GM12878 (cell line): ENCODE results near the gene UBXN6. TPM values are rescaled to one million over a fixed set of nuclear protein-coding genes. Genes with fewer than 3 reads are reported as not detected.

Source experiments
- ATAC-seq: fragments of 200-7000 bp; cut with Tn5 transposase; 3 replicates; pipeline ENCODE4 v1.9.1; 2020; ENCODE audit warnings: mild to moderate bottlenecking, moderate library complexity
- BruUV-seq: library from RNA; stranded (reverse); fragments of 400-500 nt; replicated peaks from 2 replicates; lab custom pipeline; 2021; lab: Mats Ljungman, UMichigan
- CTCF ChIA-PET: fragments of 300-600 bp; sonication (Branson Sonifier 250); formaldehyde crosslinking; extraction: SDS; loops from one replicate; lab custom pipeline; 2021; ENCODE audit warnings: inconsistent platforms; lab: Yijun Ruan, JAX
- POLR2A ChIA-PET: fragments of 350-600 bp; formaldehyde crosslinking; extraction: SDS; loops from one replicate; lab custom pipeline; 2021; ENCODE audit warnings: inconsistent platforms; lab: Charles Lee
- RAD21 ChIA-PET: fragments of 300-600 bp; sonication (Branson Sonifier 250); formaldehyde crosslinking; loops from one replicate; lab custom pipeline; 2023; ENCODE audit warnings: antibody characterized with exemption; ENCODE audit not compliant: unreplicated experiment; lab: Charles Lee
- SMC1A ChIA-PET: fragments of 300-600 bp; sonication (Branson Sonifier 250); formaldehyde crosslinking; loops from one replicate; lab custom pipeline; 2023; ENCODE audit not compliant: unreplicated experiment, uncharacterized antibody; lab: Charles Lee
- DNase-seq: peaks from one replicate; pipeline ENCODE4 v3.0.0-alpha.2; 2011; ENCODE audit warnings: low read depth, low spot score
- FAIRE-seq: peaks from 3 replicates; lab custom pipeline; 2011; peaks lifted over from hg19 to GRCh38; lab: Jason Lieb, UNC
- H2AFZ ChIP-seq: 2 replicates; pipeline ENCODE4 v1.6.0; 2011; ENCODE audit warnings: low read depth, low read length, control low read depth; ENCODE audit not compliant: control insufficient read depth
- H3K27ac ChIP-seq: 2 replicates; pipeline ENCODE4 v1.5.1; 2011; ENCODE audit warnings: control low read depth; ENCODE audit not compliant: control insufficient read depth, insufficient read depth
- H3K27me3 ChIP-seq, 2 experiments: replicated peaks in 1 of 2; 2 replicates each; pipeline versions ENCODE4 v1.6.0 to v1.6.1; 2011; ENCODE audit warnings: low read length in 1 of 2; ENCODE audit not compliant: control insufficient read depth in 2 of 2, insufficient read depth in 2 of 2
- H3K36me3 ChIP-seq, 2 experiments: 2 replicates each; pipeline ENCODE4 v1.5.1; 2011; ENCODE audit warnings: low read length in 1 of 2; ENCODE audit not compliant: control insufficient read depth in 2 of 2, insufficient read depth in 2 of 2
- H3K4me1 ChIP-seq: 2 replicates; pipeline ENCODE4 v1.6.1; 2011; ENCODE audit warnings: mild to moderate bottlenecking, low read length, moderate library complexity, mixed read lengths; ENCODE audit not compliant: control insufficient read depth, insufficient read depth
- H3K4me2 ChIP-seq: 2 replicates; pipeline ENCODE4 v1.6.0; 2011; ENCODE audit warnings: control low read depth; ENCODE audit not compliant: control insufficient read depth, insufficient read depth
- H3K4me3 ChIP-seq: fragments of 200-600 bp; sonication (generic); 2 replicates; pipeline ENCODE4 v1.5.1; 2016
- H3K79me2 ChIP-seq: 2 replicates; pipeline ENCODE4 v1.6.0; 2011; ENCODE audit warnings: low read length; ENCODE audit not compliant: control insufficient read depth, insufficient read depth
- H3K9ac ChIP-seq: 2 replicates; pipeline ENCODE4 v1.8.0; 2011; ENCODE audit warnings: low read length, control low read depth, mixed read lengths; ENCODE audit not compliant: control insufficient read depth, insufficient read depth
- H3K9me3 ChIP-seq: replicated peaks from 3 replicates; pipeline ENCODE4 v1.5.1; 2011; ENCODE audit warnings: mild to moderate bottlenecking, low read length; ENCODE audit not compliant: control insufficient read depth, insufficient read depth
- H4K20me1 ChIP-seq: 2 replicates; pipeline ENCODE4 v1.6.0; 2011; ENCODE audit not compliant: control insufficient read depth, insufficient read depth
- ASH2L ChIP-seq: fragments of 300-600, 200-600 bp; sonication (generic); IDR thresholded peaks from 2 replicates; pipeline ENCODE4 v1.6.1; 2017; ENCODE audit warnings: low read depth, mild to moderate bottlenecking, borderline replicate concordance
- BCL3 ChIP-seq: IDR thresholded peaks from 2 replicates; pipeline ENCODE4 v1.6.1; 2011; ENCODE audit warnings: borderline replicate concordance, low read depth, mild to moderate bottlenecking, moderate library complexity, low read length; ENCODE audit not compliant: insufficient read depth, poor library complexity, severe bottlenecking
- BMI1 ChIP-seq: fragments of 450-650 bp; IDR thresholded peaks from 2 replicates; pipeline ENCODE4 v1.6.1; 2016; ENCODE audit warnings: mild to moderate bottlenecking, moderate library complexity, borderline replicate concordance
- JUND ChIP-seq: IDR thresholded peaks from 2 replicates; pipeline ENCODE4 v1.6.1; 2012; ENCODE audit warnings: low read depth, mild to moderate bottlenecking, low read length, improper control_type of control experiment, moderate library complexity
- PAX5 ChIP-seq: IDR thresholded peaks from 2 replicates; pipeline ENCODE4 v1.6.1; 2011; ENCODE audit warnings: low read depth, low read length, borderline replicate concordance
- POLR2A ChIP-seq: IDR thresholded peaks from 2 replicates; pipeline ENCODE4 v1.6.1; 2011; ENCODE audit warnings: low read depth, mild to moderate bottlenecking, low read length
- POLR2AphosphoS5 ChIP-seq: IDR thresholded peaks from 2 replicates; pipeline ENCODE4 v1.6.1; 2011; ENCODE audit warnings: mild to moderate bottlenecking, low read length, inconsistent platforms
- SP1 ChIP-seq: IDR thresholded peaks from one replicate; pipeline ENCODE4 v1.6.1; 2011; ENCODE audit warnings: low read depth, low read length
- WGBS: methylation state at CpG from one replicate; pipeline ENCODE4 v1.1.6; 2016; ENCODE audit warnings: low lambda C conversion rate; ENCODE audit not compliant: insufficient replicate concordance, insufficient coverage; ENCODE audit errors: missing lambda C conversion rate; 5-methylcytosine and 5-hydroxymethylcytosine counted together
- in situ Hi-C: fragments of 300-500 bp; cut with MboI; formaldehyde crosslinking; loops from 9 replicates; pipeline ENCODE4 v1.14.3; 2018; ENCODE audit warnings: mixed read lengths
- intact Hi-C: fragments of 100-400 bp; cut with micrococcal nuclease; formaldehyde crosslinking; loops from one replicate; pipeline ENCODE4 v1.14.2; 2022; ENCODE audit not compliant: unreplicated experiment
- polyA plus RNA-seq, 11 experiments: library from polyadenylated mRNA; depleted of rRNA in 4 of 11; unstranded in 6 of 11; stranded (reverse) in 5 of 11; fragments of >200 nt; fragmentation: Nextera tagmentation in 4 of 11; fragmentation: Illumina TruSeq in 1 of 11; extraction: Ambion mirVana in 4 of 11; extraction: Trizol in 1 of 11; gene quantifications; 1 replicate in 1 of 11; 2 replicates in 10 of 11; pipeline versions ENCODE4 v1.2.1 to v1.2.3, GENCODE V29; 2011 to 2016; ENCODE audit warnings: inconsistent platforms in 2 of 11, missing spikeins in 2 of 11, low read depth in 1 of 11
- total RNA-seq, 4 experiments: library from RNA; depleted of rRNA in 3 of 4; stranded (reverse); fragments of >200 nt in 3 of 4; fragmentation: Illumina TruSeq in 1 of 4; extraction: Trizol in 1 of 4; gene quantifications; 2 replicates each; pipeline versions ENCODE4 v1.2.1 to v1.2.3, GENCODE V29; 2013 to 2021

Gene UBXN6
- total and polyA plus RNA-seq, 10 of the 15 experiments (the other 5 are each of a cell fraction or from before 2014, with no cell fraction given) = 0.47 to 50.8 (median 13.0) TPM

- RAD21 ChIA-PET = no interaction called here
- 100% methylated on average over 3 of the region's 3 CpGs for WGBS
- no peak for DNase-seq
- CTCF ChIA-PET = interaction anchor here (1.7 kb wide), 1 partner anchor 147 kb away, joined by 3 read pairs; no protein-coding TSS in a partner anchor
- POLR2A ChIA-PET = interaction anchor here (1.0 kb wide), 1 partner anchor 9 kb away, joined by 3 read pairs; no protein-coding TSS in a partner anchor
- TF ChIP-seq SP1 (no peak), ASH2L (no peak), BMI1 (no peak), PAX5 (no peak)
- H3K27me3 ChIP-seq = no peaks in the 10 kb centered on the region
- FAIRE-seq = no peak
- H3K9me3 ChIP-seq = no peaks in the 10 kb centered on the region
- in situ Hi-C loops (no loop called here), intact Hi-C loops (no loop called here)
- H3K79me2 ChIP-seq = peaks cover 10% of the 10 kb centered on the region
- H3K27ac ChIP-seq = no peak overlapping the region
- no peak overlapping the region for H2AFZ ChIP-seq
- H3K4me2 ChIP-seq = no peak overlapping the region
- H3K36me3 ChIP-seq = peaks cover 13 to 20% of the 10 kb centered on the region in 2 experiments; a peak in 3 of 4 replicates
- H3K4me1 ChIP-seq = no peaks in the 10 kb centered on the region
- H3K4me3 ChIP-seq = no peak overlapping the region
- no TSS peak for BruUV-seq
- no peak for ATAC-seq
- H3K9ac ChIP-seq = no peak overlapping the region
- SMC1A ChIA-PET = no interaction called here
- H4K20me1 ChIP-seq = no peaks in the 10 kb centered on the region; the same call in 1 of the 2 replicates
These were observed 44.0 kb downstream of the UBXN6 start for GRCh38 chr19:4413588-4413987.

GRCh38 chr19:4409123-4409933 is 48.3 kb downstream of the UBXN6 start:
- ATAC-seq (no peak), DNase-seq (no peak), FAIRE-seq (no peak)
- Histone ChIP-seq H3K4me3 (no peak overlapping the region), H3K4me2 (no peak overlapping the region), H4K20me1 (no peaks in the 10 kb centered on the region; the same call in 1 of the 2 replicates), H3K79me2 (peaks cover 32% of the 10 kb centered on the region), H3K9ac (no peak overlapping the region), H3K9me3 (no peaks in the 10 kb centered on the region), H3K27ac (no peak overlapping the region), H3K36me3 (peaks cover 12 to 20% of the 10 kb centered on the region in 2 experiments; a peak in 3 of 4 replicates), H3K4me1 (peaks cover under 1% of the 10 kb centered on the region; the same call in 1 of the 2 replicates), H3K27me3 (no peaks in the 10 kb centered on the region), H2AFZ (no peak overlapping the region)
- TSS peak; percentile 42 for BruUV-seq
- CTCF ChIA-PET = no interaction called here
- 95% methylated on average over 23 of the region's 23 CpGs for WGBS
- in situ Hi-C loops (no loop called here), intact Hi-C loops (no loop called here)
- RAD21 ChIA-PET = no interaction called here
- peak; percentile 46; the same call in 1 of the 2 replicates for TF ChIP-seq POLR2AphosphoS5
- no peak for TF ChIP-seq BCL3
- no peak for TF ChIP-seq JUND
- TF ChIP-seq POLR2A = peak; percentile 29; the same call in 1 of the 2 replicates
- POLR2A ChIA-PET = no interaction called here
- SMC1A ChIA-PET = no interaction called here
